Brain pericyte (primary cell): ENCODE results near the gene GSTO1.
A peak's percentile ranks its signal among the peaks of the same experiment; 100 is the strongest.

Experiments used
- DNase-seq: peaks from one replicate; pipeline ENCODE4 v3.0.0-alpha.2; 2012; ENCODE audit warnings: low read depth, low spot score

GSTO1 gene

DNA sequence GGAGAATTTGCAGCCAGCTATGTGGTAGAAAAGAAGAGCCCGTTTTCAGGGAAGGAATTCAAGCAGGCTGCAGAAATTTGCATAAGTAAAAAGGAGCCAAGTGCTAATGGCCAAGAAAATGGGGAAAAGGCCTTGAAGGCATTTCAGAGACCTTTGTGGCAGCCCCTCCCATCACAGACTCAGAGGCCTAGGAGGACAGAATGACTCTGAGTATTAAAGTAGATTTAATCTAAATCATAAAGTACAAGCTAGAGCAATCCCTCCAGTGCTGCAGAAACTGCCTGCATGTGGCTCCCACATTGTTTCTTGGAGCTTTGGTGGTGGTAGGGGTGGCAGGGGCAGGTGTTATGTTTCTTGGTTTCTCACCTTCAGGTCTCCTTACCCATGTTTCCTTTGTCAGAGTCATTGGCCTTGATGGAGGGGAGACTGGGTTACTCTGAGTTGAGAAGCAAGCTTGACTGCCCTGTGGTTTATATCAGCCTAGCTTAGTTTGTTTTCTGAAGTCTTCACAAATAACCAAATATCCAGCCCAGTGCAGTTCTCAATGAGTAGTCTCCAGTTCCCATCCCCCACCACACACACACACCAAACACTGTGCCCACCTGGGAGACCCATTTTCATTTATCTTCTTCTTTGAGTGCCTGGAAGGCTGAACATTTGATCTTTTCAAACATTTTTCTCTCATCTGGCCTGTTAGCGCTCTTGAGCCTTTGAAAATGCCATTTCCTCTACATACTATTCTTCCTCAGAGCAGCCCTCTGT, 49.1 kb downstream of the GSTO1 start:
- no peak for DNase-seq

DNA sequence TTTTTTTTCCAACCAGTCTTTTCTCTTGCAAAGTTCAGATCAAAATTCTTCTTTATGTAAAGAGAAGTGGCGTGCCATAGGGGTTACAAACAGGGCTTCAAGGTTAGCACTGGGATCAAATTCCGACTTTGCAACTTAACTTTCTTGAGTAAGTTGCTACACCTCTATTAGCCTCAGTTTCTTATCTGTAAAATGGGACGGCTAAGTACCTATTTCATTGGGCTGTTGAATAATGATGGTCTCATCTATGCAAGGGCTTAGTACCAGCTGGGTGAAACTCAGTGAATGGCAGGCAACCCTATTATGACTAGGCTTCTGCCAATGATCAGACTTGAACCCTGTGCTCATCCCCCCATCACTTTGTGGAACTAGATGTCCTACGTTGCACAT, 49.7 kb downstream of the GSTO1 start:
- DNase-seq, result no peak

DNA sequence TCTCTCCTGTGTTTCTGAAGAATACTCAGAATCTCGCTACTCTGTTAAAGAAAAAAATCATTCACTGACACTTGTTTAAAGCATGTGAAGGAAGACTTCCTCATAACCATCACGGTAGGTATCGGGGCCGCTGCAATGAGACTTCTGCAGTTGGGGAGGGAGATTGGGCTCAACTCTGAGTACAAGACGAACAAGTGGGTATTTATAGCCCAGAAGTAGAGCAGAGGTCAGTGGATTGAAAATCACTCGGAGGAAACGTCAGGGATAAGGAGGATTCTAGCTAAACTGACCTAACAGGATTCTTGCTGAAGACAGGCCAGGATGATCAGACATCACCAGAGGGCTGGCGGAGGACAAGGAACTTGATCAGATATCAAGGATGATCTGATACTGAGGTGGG, 50.2 kb downstream of the GSTO1 start:
- DNase-seq, result no peak

DNA sequence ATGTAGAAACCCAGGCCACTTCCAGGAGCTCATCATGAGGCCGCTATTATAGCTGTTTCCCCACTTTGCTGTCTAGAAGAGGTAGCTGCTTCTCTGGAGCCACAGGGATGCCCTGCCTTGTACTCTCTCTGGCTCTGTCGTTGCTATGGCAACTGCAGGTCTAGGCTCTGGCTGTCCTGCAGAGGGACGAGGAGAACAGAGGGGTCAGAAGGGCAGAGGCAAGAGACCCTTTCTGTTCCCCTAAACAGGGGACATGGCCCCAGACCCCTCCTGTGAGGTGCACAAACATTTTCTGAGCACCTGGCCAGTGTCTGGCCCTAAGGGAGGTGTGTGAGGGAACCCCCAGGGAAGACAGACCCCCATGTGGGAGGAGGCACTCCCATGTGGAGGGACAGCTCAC, 52.2 kb downstream of the GSTO1 start:
- DNase-seq, result no peak

DNA sequence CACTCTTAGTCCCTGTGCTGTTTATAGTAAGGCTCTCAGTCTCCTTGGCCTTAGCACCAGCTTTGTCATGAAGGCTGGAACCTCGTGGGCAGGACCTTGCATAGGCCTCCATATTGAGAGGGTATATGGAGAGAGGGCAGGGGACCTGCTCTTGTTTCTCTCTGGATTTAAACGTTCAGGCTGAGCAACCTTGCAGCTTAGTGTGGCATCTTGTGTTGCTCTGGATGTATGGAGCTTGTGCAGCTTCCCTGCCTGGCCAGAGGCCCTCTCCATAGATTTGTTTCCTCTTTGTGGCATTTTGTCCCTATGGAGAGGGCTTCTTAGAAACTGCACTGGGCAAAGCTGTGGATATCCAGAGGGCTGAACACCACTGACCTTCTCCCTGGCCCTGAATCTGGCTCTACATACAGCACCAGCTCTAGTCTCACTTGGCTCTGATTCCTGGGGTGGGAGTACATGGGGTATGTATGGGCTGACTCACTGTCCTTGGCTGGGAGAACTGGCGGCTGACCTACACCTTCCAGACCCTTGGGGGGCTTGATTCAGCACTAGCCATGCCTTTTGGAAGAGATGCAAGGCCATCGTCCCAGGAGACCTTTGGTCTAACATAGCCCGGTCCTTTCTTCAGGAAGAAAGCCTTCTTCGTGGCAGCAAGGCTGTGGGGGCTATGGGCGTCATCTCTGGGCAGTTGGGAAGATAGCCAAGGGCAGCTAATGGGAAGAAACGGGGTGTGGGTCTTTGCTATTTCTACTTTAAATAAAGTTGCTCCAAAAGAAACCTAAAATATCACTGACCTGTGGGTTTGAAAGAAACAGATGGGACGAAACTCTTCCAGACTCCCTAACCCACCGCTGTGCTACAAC, 53.1 kb downstream of the GSTO1 start:
- no peak for DNase-seq

DNA sequence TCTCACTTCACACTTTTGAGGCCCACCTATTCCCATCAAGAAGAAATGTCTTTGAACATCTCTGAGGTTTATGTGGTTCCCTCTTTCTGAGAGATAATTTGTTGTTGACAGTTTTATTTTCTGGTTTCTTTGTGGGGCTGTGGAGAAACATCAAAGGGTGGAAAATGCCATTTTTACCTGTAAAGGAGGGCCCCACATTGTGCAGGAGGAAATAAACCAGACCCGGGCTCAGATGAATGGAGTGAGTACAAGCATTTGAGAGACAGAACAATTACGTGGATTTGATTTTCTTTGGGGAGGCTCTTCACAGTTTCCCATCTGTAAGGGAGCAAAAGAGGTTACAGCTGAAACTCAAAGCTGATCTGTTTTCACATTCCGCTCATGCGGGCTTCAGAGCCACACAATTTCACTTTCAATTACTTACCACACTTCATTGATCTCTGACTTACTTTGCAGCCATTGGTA, 53.8 kb downstream of the GSTO1 start:
- DNase-seq, result no peak

DNA sequence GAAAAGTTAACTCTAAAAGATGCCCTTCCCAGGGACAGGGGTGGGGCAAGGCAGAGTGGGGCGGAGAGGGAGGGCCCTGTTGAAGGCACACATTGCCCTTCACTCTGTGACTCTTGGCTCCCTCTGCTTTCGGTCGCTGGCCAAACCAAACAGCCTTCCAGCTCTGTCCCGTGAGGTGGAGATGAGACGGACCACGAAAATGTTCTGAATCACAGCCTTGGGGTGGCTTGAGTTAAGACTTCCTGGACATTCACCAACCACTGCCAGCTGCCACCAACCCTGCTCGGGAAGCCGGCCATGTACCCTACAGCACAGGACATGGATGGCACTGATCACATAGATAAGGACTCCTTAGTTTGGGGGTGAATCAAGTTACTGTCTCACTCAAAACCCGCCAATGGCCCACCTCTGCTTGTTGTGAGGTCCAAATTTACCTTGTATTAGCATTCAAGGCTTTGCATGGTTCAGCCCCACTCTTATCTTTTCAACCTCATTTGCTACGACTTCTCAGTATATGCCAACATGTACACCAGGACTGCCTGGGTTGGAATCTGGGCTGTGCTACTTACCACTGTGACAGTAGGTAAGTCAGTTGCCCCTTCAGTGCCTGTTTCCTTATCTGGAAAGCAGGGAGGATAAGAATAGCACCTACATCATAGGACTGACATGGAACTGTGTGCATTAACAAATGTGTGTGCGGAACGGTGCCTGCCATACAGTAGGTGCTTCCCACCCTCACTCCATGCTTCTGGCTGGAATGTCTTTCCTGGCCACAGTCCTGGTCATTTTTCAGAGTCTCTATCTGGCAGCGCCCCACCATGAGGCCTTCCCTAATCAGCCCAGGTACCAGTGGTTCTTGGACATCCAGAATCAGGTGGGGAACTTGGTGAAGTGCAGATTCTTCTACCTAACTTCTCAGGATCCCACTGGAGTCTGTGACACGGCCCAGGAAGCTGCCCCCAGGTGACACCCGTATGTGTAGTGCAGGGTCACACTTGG, 55.6 kb downstream of the GSTO1 start:
- DNase-seq, result peak; percentile 77

DNA sequence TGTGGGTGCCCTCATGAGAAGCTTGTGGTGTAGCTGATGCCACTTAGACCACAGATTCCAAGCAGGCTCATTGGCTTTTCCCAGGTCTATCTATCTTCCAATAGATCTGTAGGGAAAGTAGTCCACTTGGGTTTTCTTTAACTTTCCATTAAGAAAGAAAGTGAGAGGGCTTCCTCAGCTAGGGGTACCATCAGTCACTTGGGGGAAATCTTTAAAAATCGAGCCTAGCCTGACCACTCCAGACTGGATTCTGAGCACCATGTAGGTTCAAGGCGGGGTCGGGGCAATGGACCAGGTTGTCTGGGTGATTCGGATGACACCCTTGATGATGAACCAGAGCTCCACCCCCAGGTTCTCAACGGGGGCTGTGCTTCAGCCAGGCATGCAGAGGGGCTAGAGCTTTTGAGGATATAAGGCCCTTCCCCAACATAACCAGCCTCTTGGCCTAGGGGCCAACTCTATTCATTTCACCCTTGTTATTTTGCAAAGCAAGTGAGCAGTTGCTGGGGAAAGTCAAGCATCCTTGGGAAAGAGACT, 56.6 kb downstream of the GSTO1 start:
- no peak for DNase-seq

DNA sequence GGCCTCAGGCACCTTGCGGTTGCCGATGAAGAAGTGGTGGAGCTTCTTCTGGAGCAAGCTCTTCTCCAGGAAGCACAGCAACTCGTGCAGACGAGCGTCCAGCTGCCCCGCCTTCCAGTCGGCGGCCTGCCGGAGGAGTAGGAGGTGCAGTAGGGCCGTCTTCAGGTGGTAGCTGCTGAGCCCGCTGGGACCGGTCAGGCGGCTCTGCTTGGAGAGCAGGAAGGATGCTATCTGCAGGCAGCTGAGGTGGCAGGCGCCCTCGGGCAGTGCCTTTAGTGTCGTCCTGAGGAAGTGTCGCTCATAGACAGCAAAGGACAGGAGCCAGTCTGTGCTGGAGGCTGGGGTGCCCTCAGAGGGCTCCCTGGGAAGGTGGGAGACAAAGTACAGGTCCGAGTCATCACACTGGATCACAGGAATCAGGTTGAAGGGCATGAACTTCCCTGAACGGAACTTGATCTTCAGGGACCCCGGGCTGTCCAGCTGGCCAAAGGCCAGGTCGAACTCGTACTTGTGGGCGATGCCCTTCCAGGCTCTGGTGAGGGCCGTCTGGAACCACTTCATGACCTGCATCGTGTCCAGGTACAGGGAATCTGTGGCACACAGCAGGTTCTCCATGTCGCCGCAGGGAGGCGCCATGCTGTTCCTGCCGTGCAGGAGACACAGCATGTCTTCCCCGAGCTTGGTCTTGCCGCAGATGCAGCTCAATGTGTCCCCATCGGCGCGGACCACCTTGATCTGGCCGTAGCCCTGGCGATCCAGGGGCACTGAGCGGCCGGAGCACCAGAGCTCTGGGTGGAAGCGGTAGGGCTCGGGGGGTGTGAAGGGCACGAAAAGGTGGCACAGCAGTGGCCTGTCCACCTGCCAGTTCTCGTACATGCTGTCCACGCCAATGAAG, 60.1 kb downstream of the GSTO1 start:
- DNase-seq, result no peak

DNA sequence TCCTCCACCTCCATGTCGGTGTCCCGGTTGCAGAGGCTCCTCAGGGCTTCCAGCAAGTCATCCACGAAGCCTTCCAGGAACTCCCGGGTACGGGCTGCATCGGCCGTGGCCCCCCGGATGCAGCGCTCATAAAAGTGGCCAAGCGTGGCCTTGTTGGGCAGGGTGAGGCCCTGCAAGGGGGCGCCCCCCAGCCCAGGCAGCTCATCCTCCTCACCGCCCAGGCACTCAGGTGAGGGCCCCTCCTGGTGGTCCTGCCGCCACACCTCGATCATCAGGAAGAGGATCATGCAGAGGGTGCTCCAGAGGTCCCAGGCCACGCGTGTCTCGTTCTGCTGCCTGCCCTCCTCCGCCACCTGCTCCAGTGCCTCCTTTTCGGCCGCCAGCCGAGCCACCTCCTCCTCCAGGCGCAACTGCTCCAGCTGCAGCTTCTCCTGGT, 60.8 kb downstream of the GSTO1 start:
- no peak for DNase-seq

DNA sequence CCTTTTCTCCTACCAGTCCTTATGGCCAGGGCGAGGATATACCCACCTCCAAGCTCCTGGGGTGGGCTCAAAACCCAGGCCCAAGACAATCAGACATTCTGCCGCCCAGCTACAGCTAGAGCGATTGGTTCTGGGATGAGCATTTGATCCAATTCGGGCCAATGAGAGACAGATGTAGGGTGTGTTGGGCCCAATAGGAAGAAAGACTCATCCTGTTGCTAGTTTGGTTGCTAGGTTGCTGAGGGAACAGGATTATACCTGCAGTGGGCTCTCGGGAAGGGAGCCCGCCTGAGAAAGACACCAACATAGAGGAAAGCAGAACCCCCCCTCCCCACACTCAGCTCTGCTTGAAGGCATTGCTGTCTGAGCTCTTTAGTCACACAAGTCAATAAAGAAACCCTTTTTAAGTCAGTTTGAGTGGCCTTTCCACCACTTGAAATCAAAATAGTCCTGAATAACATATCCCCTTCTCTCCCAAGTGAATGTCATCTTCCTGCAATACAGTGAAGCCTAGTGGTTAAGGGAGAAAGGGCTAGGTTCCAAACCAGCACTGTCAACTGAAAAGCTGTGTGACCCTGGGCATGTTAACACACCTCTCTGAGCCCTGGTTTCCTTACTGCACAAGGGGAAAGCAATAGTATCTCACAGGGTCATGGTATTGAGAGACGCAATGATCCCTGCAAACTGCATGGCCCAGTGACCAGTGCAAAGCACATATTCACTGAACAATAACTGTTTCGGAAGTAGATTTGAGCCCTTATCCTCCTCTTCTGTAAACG, 61.8 kb downstream of the GSTO1 start:
- DNase-seq, result no peak
